HG02943 (cell line): ENCODE measurements around the gene GMEB1.
"Not testable (repeated sequence)": the region's sequence is repeated elsewhere in the genome, so short reads cannot be mapped to it uniquely, and the experiment has no call there.

Experiments used
- ATAC-seq: cut with Tn5 transposase; IDR thresholded peaks from one replicate; pipeline ENCODE4 v1.9.1; 2021; ENCODE audit warnings: mild to moderate bottlenecking, low read depth, moderate library complexity; ENCODE audit not compliant: unreplicated experiment

GMEB1 gene

DNA sequence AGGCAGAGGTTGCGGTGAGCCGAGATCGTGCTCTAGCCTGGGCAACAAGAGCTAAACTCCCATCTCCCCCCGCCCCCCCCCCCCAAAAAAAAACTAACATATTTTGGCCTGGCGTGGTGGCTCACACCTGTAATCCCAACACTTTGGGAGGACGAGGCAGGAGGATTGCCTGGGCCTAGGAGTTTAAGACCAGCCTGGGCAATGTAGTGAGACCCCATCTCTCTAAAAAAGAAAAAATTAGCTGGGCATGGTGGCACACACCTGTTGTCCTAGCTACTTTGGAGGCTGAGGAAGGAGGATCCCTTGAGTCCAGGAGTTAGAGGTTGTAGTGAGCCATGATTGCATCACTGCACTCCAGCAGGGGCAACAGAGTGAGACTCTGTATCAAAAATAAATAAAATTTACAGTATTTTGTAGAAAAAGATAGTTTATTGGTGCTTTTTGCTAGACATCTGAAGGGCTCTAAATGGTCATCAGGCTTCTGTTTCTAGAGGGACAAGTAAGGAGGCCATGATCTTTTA, 77.1 kb downstream of the GMEB1 start:
- no peak for ATAC-seq

DNA sequence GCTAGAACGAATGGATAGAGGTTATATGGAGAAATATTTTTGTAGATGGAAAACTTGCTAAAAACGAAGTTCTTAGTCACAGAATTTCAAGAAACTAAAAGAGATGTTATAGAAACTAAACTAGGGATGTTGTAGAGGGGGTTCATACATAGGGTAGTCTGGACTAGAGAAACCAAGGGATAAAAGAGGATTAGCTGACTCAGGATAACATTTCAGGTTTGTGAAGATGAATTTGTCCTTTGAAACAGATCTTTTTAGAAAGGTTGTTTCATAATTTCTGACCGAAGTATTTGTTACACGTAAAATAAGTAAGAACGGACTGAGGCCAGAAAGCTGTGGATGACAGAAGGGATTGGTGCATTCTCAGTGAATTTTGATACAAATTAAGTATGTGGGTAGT, 81.7 kb downstream of the GMEB1 start:
- ATAC-seq = no peak

DNA sequence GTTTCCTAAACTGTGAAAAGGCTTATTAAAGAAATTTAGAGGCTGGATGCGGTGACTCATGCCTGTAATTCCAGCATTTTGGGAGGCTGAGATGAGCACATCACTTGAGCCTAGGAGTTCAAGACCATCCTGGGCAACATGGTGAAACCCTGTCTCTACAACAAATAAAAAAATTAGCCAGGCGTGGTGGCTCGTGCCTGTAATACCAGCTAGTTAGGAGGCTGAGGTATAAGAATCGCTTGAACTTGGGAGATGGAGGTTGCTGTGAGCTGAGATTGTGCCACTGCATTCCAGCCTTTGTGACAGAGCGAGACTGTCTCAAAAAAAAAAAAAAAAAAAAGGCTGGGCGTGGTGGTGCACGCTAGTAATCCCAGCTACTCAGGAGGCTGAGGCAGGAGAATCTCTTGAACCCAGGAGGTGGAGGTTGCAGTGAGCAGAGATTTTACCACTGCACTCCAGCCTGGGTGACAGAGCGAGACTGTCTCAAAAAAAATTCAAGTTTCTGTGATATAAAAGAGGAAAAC, 82.2 kb downstream of the GMEB1 start:
- ATAC-seq = not testable (repeated sequence)

DNA sequence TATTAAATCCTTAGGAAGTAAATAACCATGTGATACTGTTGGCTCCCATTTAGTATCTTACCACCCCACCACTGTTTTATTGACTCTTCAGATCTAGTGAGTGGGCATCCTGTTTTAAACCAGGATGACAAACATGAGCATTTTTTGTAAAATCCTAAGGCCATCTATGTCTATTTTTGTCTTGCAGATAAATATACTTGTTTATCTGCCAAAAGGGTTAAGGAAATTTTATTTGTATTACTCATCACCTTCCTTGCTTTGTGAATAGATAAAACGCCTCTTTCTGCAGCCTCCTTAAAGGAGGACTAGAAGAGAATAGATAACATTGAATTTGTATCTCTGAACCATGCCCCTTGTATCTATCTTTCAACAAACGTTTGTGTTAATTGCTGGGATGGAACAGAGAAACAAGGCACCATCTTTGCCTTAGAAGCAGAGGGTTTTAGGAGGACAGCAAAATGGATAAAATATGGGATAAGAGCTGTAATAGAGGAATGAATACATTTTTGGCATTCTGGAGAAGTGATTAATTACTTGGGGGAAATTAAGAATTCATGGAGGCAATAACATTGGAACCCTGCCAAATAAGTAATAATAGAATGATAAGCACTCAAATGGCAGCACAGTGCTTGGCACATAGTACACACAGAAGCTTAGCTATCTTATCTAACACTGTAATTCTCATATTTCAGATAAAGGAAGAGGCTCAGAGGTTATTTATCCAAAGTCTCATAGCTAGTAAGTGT, 82.9 kb downstream of the GMEB1 start:
- no peak for ATAC-seq

DNA sequence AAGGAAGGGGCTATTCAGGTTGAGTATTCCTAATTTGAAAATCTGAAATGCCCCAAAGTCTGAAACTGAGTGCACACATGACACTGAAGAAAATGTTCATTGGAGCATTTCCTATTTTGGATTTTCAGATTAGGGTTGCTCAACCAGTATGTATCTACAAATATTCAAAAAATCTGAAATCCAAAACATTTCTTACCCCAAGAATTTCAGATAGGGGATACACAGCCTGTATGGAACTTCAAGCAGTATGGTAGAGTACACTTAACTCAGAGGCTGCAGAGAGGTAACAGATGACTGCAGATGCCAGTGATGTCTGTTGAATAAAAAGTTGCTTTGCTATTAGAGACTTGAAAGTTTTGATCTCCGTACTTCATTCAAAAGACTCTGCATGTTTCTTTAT, 87.1 kb downstream of the GMEB1 start:
- no peak for ATAC-seq

DNA sequence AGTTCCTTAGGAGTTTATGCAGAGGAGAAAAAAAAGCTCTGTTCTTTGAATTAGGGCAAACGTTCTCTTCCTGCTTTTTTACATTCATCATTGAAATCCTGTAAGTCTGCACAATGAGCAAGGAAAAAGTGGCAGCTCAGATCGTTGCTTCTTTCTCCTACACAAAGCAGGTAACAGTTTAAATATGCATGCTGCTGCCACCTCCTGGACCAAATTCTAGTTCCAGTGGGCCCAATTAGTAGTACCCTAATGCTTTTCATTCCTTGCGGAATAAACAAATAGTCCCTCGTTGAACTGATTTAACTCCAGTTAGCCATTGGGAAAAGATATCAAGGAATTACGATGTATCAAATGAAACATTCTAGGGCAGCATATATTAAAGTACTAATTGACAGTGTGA, 88.3 kb downstream of the GMEB1 start:
- ATAC-seq = no peak

DNA sequence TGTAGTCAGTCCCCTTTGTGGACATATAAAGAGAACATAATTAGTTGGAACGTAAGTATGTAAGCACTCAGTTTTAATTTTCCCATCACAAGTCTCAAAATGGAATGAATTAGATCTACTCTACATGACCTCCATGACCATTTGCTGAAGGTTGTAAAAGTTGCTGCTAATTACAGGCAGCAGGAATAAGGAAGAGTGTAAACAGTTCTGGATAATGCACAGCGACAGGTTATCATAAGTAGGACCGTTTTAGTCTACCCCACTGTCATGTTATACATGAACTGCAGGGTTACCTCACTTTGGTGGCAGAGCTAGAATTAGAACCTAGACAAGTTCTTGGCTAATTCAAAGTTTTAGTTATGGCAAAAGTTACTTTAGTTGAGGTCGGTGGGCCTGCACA, 89.8 kb downstream of the GMEB1 start:
- ATAC-seq = no peak

DNA sequence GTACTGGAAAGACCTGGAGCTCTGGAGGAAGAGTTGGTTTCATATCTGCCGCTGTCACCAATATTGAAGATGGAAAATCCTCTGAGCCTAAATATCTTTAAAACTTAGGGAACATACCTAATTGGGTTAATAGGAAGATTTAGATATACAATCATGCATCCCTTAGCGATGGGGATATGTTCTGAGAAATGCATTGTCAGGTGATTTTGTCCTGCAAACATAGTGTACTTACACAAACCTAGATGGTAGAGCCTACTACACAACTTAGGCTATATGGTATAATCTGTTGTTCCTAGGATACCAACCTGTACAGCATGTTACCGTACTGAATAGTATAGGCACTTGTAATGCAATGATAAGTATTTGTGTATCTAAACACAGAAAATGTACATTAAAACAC, 90.7 kb downstream of the GMEB1 start:
- ATAC-seq = no peak

DNA sequence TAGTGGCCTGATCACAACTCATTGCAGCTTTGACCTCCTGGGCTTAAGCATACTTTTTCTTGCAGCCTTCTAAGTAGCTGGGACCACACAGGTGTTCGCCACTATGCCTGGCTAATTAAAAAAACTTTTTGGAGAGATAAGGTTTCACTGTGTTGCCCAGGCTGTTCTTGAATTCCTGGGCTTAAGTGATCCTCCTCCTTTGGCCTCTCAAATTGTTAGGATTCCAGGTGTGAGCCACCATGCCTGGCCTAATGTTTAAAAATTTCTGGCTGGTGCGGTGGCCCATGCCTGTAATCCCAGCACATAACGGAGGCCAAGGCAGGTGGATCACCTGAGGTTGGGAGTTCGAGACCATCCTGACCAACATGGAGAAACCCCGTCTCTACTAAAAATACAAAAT, 92.6 kb downstream of the GMEB1 start:
- no peak for ATAC-seq

DNA sequence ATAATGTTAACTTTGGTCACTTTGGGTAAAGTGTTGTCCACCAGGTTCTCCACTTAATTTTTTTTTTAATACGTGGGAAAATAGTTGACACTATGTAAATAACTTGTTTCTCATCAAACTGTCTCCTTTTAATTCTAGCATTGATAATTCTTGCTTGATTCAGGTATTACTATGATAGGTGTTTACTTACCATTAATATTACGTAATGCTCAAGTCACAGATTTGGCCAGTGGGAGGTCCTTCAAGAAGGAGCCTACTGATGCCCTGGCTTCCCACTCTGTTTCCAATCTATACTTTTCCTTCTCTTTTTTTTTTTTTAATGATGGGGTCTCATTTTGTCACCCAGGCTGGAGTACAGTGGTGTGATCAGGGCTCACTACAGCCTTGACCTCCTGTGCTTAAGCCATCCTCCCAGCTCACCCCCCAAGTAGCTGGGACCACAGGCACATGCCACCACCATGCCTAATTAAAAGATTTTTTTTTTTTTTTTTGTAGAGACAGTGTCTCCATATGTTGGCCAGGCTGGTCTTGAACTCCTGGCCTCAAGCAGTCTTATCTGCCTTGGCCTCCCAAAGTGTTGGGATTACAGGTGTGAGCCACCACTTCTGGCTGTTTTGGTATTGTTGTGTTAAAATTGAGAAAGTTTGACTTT, 98.1 kb downstream of the GMEB1 start:
- ATAC-seq = no peak
